Activated T-helper 2 cell treated with anti-CD3 and anti-CD28 coated beads, Interferon-gamma antibody, Interleukin-2, Interleukin-4, amounts not matched to agents 10 μg/mL and 5 μg/mL and 100 μg/mL, durations not matched to agents 14 hours and 24 hours and 36 hours (primary cell): ENCODE results near the gene BTBD3. TPM values are rescaled to one million over a fixed set of nuclear protein-coding genes. Genes with fewer than 3 reads are reported as not detected.

Experiments
- DNase-seq: peaks from one replicate; pipeline ENCODE4 v3.0.0; 2021; ENCODE audit warnings: low spot score
- H3K27ac Mint-ChIP-seq: one replicate; pipeline ENCODE4 v1.8.0; 2021; ENCODE audit warnings: mixed read lengths
- H3K27me3 Mint-ChIP-seq: one replicate; pipeline ENCODE4 v1.8.0; 2021; ENCODE audit warnings: low read depth, mixed read lengths
- H3K36me3 Mint-ChIP-seq: one replicate; pipeline ENCODE4 v1.8.0; 2021; ENCODE audit warnings: low read depth, mixed read lengths
- H3K4me1 Mint-ChIP-seq: one replicate; pipeline ENCODE4 v1.8.0; 2021; ENCODE audit warnings: low read depth, mixed read lengths
- H3K4me3 Mint-ChIP-seq: one replicate; pipeline ENCODE4 v1.8.0; 2021; ENCODE audit warnings: low read depth, mild to moderate bottlenecking, moderate library complexity, mixed read lengths
- H3K9me3 Mint-ChIP-seq: one replicate; pipeline ENCODE4 v1.8.0; 2021; ENCODE audit warnings: mixed read lengths
- intact Hi-C: fragments of 100-400 bp; cut with micrococcal nuclease; formaldehyde crosslinking; loops from one replicate; pipeline ENCODE4 v1.15.1; 2023
- total RNA-seq: library from RNA; stranded (reverse); gene quantifications from 2 replicates; pipeline ENCODE4 v1.2.3, GENCODE V29; 2022

BTBD3 gene
- total RNA-seq, 1 donor from 2014 or later = 13.2 TPM

DNA sequence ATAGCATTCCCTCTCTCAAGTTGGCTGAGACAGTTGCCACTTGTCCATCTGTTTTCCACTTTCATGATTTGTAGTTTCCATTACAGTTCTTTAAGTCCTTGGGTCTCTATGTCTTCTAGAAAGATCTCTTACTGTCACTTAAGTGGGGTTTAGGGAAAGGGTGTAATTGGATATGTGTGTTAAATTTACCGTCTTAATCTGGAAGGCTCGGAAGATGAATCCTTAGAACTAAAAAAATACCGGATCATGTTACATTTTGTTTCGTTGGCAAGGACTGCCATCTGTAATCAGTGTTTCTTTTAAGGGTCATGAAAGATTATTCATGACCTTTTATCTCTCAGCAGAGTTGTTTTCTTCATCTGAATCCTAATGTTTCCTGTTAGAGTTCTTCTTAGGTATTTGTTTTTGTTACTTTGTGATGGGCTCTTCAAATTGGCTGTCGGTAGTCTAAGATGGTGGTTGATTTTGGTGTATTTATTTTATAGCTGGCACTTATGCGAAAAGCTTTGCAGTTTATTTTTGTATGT lies 21.8 kb upstream of the BTBD3 start:
- H3K36me3 Mint-ChIP-seq = no peaks in the 10 kb centered on the region
- no peaks in the 10 kb centered on the region for H3K9me3 Mint-ChIP-seq
- H3K4me3 Mint-ChIP-seq = no peak overlapping the region
- peaks cover 2% of the 10 kb centered on the region for H3K27me3 Mint-ChIP-seq
- peaks cover 11% of the 10 kb centered on the region for H3K4me1 Mint-ChIP-seq
- DNase-seq = no peak
- H3K27ac Mint-ChIP-seq = no peak overlapping the region
- intact Hi-C loops = no loop called here

DNA sequence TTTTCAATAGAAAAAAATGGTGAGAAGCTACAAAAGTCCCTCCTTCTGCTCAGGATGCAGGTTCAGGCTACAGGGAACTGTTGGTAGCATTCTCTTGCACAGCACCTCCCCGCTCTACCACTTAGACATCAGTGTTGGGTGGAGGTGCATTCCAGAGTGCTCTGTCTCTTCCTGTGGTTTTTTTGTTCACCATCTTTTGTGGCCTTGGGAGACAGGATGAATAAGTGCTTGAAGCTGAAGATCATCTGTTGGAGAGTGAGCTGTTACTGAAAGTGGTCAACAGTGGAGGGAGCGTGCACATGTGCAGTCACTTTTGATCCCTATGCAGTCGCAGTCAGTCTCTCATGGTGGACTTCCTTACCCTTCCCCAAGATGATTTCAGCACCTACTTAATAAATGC lies 16.6 kb upstream of the BTBD3 start:
- H3K4me1 Mint-ChIP-seq = peaks cover 3% of the 10 kb centered on the region
- intact Hi-C loops = no loop called here
- no peaks in the 10 kb centered on the region for H3K27me3 Mint-ChIP-seq
- H3K9me3 Mint-ChIP-seq = peaks cover 3% of the 10 kb centered on the region
- no peak for DNase-seq
- H3K4me3 Mint-ChIP-seq = no peak overlapping the region
- no peak overlapping the region for H3K27ac Mint-ChIP-seq
- no peaks in the 10 kb centered on the region for H3K36me3 Mint-ChIP-seq

DNA sequence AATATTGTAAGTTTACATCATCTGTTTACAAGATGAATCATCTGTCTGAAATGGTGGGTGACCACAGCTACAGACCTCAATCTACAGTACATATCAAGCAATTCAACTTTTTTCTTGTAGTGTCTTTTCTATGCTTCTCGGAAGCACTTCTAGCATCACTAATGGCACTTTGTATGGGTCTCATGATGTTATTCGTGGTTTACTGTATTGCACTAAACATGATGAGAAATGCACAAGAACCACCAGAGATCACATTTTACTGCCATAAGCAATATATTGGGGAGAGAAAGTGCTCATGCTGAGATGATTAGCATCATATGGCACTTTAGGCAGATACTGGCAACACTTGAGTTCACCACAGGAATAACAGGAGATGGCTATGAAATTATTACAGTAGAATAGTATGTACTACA lies 15.4 kb upstream of the BTBD3 start:
- intact Hi-C loops = no loop called here
- Mint-ChIP-seq H3K4me1 (peaks cover 3% of the 10 kb centered on the region), H3K9me3 (peaks cover 3% of the 10 kb centered on the region), H3K4me3 (no peak overlapping the region), H3K27ac (no peak overlapping the region), H3K36me3 (no peaks in the 10 kb centered on the region), H3K27me3 (no peaks in the 10 kb centered on the region)
- no peak for DNase-seq

DNA sequence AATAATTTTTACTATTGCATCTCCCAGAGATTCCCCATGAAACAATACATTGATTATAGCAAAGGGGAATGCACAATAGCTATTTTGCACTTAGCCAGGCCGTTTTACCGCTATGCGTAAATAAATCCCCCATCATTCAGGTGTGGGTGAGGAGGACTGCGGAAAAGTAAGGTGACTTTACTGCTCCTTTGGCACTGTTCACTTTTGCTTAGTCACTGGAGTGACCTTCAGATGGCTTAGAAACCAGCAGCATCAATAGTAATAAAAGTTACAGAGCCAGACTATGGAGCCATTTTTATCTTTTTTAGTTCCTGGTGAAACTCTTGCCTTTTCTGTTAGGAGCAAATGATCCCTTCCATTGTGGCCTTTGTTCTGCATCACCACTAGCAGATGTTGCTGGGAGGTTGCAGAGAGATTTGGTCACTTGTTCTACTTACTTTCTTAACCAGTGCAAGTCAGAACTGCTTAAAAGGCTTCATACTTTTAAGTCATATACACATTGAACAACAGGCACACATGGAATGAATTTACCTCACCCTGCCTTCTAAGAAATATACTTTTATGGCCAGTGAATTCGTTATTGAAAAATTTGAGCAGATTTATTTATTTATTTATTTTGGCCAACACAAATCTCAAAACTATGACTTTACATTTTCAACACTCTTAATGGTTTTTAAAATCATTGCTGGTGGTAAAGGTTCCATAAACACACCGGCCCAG lies 12.1 kb upstream of the BTBD3 start:
- Mint-ChIP-seq H3K4me1 (peaks cover 3% of the 10 kb centered on the region), H3K27ac (no peak overlapping the region), H3K4me3 (no peak overlapping the region), H3K9me3 (peaks cover 3% of the 10 kb centered on the region), H3K36me3 (no peaks in the 10 kb centered on the region), H3K27me3 (no peaks in the 10 kb centered on the region)
- no peak for DNase-seq
- intact Hi-C loops = no loop called here

DNA sequence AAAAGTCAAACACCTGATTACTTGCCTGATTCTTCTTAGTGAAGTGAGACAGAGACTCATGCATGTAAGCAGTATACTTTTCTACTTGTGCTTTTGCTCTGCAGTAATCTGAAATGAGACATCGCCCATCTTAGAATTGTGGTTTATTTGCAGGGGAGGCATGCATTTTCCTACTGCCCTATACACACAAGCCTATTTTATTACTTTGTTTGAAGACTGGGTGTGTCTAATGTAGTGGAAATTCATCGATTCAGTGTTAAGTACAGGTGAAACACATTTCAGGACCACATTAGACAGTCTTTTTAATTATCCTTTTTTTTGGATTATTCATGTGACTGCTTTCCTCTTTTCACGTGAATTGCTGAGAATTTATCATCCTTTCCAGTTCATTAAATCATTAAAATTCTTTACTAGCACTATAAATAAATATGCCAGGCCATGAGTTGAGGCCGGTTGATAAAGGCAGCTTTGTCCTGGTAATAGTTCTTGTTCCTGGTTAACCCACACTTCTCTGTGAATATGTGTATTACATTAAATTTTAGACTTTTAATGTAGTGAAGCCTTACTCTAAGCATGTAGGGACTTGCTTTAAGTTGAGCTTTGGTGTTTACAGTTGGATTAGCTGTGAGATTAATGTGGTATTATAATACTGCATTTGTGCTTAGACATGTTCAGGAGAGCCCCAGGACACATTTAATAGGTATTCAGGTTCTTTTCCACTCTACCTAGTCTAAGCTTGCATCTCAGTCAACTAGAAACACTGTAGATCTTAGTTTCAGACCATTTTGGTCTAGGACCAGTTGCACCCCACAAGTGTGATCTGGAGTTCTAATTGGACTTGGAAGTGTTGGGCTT lies 10.8 kb upstream of the BTBD3 start:
- no peak overlapping the region for H3K4me3 Mint-ChIP-seq
- H3K9me3 Mint-ChIP-seq = peaks cover 3% of the 10 kb centered on the region
- H3K27ac Mint-ChIP-seq = no peak overlapping the region
- no peaks in the 10 kb centered on the region for H3K36me3 Mint-ChIP-seq
- no peaks in the 10 kb centered on the region for H3K27me3 Mint-ChIP-seq
- DNase-seq = no peak
- H3K4me1 Mint-ChIP-seq = no peaks in the 10 kb centered on the region
- intact Hi-C loops = no loop called here

DNA sequence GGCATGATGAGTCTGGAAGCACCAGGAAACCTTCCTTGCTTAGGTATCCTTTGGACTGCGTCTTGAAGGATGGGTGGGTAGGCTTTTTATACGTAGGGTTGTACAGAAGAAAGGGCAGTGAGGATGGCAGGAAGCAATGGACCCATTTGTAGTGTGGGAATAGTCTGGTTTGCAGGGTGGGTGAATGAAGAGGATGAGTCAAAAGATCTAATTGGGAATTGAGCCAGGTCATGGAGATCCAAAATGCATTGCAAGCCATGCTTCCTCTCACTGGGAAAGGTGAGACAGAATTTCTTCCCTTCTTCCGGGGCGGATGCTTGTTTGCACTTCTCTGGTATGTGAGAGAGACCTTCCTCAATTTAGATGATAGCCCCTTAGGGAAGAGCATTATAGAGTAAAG lies 10.1 kb upstream of the BTBD3 start:
- peaks cover 5% of the 10 kb centered on the region for H3K4me1 Mint-ChIP-seq
- H3K4me3 Mint-ChIP-seq = no peak overlapping the region
- H3K27me3 Mint-ChIP-seq = no peaks in the 10 kb centered on the region
- no peak overlapping the region for H3K27ac Mint-ChIP-seq
- peaks cover 3% of the 10 kb centered on the region for H3K9me3 Mint-ChIP-seq
- H3K36me3 Mint-ChIP-seq = no peaks in the 10 kb centered on the region
- no peak for DNase-seq
- intact Hi-C loops = no loop called here

DNA sequence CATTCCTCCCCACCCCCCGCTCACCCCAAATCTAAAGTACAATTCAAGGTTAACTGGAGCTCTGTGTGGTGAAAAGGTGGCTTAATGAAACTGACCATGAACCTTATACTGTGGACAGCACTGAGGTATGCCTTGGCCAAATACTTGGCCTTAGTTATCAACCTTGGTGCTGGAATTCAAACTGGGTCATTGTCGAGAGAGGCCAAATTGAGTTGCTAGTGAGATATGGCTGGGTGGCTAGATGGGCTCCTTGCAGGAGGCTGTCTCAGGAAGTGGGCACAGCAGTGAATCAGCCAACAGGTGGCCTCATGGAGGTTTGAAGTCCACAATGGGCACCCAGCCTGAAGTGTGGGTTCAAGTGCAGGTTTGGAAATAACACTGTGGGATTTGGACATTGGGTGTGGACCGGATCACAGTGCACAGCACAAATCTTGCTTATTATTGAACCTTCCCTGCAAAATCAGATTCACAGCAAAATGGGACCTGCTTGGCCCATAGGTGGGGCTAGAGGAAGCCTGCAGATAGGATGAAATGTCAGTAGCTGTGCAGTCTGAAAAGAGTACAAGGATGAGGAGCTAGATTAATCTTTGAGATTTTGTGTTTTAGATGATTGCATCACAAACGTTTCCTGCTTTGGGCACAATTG lies 5.6 kb upstream of the BTBD3 start:
- Mint-ChIP-seq H3K27ac (no peak overlapping the region), H3K4me3 (no peak overlapping the region), H3K4me1 (peaks cover 5% of the 10 kb centered on the region), H3K9me3 (no peaks in the 10 kb centered on the region), H3K27me3 (no peaks in the 10 kb centered on the region), H3K36me3 (no peaks in the 10 kb centered on the region)
- intact Hi-C loops = no loop called here
- no peak for DNase-seq

DNA sequence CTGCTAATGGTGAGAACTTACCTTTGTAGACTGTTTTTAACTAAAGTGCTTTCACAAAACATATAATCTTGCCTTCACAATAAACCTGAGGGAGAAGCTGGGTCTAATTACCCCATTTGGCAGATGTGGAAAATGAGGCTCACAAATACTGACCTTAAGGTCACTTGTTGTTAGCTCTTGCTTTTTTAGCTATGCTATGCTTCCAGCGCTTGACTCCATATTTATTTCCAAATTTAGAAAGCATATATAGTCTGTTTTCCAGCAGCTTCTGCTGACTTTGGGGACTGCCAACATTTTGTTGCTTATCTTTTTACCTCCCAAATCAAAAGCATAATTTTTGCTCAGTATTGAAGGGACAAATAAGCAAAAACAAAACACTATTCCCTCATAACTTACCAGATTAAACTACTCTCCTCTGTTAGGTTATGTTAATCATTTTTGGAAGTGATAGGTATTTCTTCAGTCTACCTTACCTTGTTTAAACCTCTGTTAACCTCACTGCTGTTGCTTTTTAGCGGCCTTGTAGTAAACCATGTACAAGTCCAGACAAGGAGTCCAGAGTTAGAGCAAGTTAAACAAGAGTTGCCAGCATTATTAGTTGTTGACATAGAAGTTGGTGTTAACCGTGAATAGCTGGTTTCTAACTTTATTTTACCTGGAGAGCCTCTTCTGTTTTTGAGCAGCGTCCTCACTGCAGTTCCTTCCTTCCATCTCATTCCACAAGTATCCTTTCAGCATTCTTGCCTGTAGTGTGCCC lies 4.9 kb upstream of the BTBD3 start:
- no peaks in the 10 kb centered on the region for H3K9me3 Mint-ChIP-seq
- H3K36me3 Mint-ChIP-seq = no peaks in the 10 kb centered on the region
- no peak for DNase-seq
- no peak overlapping the region for H3K27ac Mint-ChIP-seq
- intact Hi-C loops = no loop called here
- no peak overlapping the region for H3K4me3 Mint-ChIP-seq
- peaks cover 7% of the 10 kb centered on the region for H3K4me1 Mint-ChIP-seq
- no peaks in the 10 kb centered on the region for H3K27me3 Mint-ChIP-seq

DNA sequence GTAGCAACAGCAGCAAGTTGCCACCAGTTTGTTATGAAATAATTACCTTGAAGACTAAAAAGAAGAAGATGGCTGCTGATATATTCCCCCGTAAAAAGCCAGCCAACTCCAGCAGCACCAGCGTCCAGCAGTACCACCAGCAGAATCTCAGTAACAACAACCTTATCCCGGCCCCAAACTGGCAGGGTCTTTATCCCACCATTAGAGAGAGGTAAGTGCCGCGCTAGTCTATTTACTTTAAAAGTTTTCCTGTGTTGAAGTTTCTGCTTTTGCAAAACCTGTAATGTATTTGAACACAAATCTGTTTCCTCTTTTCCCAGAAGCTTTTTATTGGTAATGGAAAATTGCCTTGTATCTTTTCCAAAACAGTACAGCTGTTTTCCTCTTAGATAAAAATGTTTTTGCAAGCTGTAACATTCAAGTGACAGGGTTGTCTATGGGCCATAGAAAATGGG lies 725 bp downstream of the BTBD3 start:
- Mint-ChIP-seq H3K36me3 (peaks cover 5% of the 10 kb centered on the region), H3K27ac (no peak overlapping the region), H3K4me1 (peaks cover 2% of the 10 kb centered on the region), H3K4me3 (no peak overlapping the region), H3K9me3 (no peaks in the 10 kb centered on the region), H3K27me3 (no peaks in the 10 kb centered on the region)
- DNase-seq = no peak
- intact Hi-C loops = no loop called here

DNA sequence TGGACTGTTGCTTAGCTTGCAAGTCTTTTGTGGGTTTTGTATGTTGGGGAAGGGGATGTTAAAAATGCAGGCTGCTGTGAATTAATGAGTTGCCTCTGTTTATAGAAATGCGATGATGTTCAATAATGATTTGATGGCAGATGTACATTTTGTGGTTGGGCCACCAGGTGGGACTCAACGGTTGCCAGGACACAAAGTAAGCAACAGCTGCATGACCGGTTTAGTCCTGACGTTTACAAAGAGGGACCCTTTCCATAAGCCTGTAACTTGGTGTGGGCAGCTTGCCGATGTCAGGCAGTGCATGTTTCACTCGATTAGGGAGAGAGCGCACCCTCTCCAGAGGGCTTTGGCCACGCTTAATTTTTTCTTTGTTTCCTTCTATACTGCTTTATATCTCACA lies 1.3 kb downstream of the BTBD3 start:
- no peaks in the 10 kb centered on the region for H3K9me3 Mint-ChIP-seq
- no peak for DNase-seq
- peaks cover 2% of the 10 kb centered on the region for H3K4me1 Mint-ChIP-seq

DNA sequence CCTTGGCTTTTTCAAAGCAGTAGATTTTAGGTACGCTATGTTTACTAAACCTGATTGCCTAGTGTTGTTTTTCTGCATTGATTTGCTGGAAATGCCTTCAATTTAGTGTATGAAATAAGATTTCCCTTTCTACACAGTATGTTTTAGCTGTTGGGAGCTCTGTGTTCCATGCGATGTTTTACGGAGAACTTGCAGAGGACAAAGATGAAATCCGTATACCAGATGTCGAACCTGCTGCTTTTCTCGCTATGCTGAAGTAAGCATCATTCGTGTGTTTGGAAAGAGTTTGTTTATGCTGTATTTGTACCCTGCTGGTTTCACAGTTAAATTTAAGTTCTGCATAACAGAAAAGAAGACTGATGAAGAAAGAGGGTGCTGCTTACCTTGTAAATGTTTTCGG lies 1.9 kb downstream of the BTBD3 start:
- H3K27me3 Mint-ChIP-seq = no peaks in the 10 kb centered on the region
- intact Hi-C loops = no loop called here

More for the DNA sequence above, 1.3 kb downstream of the BTBD3 start:
- intact Hi-C loops = no loop called here
- Mint-ChIP-seq H3K4me3 (no peak overlapping the region), H3K36me3 (peaks cover 6% of the 10 kb centered on the region), H3K27me3 (no peaks in the 10 kb centered on the region), H3K27ac (no peak overlapping the region)

DNA sequence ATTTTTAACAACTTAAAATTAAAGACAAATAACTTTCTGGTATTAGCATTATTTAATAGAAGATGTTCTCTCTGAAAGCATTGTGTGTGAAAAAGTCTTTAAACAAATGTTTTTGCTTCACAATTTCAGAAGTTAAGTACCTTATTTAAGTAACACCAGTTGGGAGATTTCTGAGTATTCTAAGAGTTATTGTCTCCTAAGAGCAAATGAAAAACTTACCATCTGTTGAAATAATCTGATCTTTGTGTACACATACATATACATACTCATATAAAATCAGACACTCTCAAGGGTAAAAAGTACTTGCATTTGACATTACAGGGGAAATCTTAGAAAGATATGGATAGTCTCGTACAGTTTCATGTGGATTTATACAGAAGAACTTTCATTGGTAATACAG lies 2.4 kb downstream of the BTBD3 start:
- peaks cover 2% of the 10 kb centered on the region for H3K4me1 Mint-ChIP-seq
- H3K27ac Mint-ChIP-seq = no peak overlapping the region
- H3K9me3 Mint-ChIP-seq = no peaks in the 10 kb centered on the region
- no peaks in the 10 kb centered on the region for H3K27me3 Mint-ChIP-seq
- intact Hi-C loops = no loop called here
- no peak overlapping the region for H3K4me3 Mint-ChIP-seq
- H3K36me3 Mint-ChIP-seq = peaks cover 6% of the 10 kb centered on the region
- DNase-seq = no peak

More for the DNA sequence above, 1.9 kb downstream of the BTBD3 start:
- H3K9me3 Mint-ChIP-seq = no peaks in the 10 kb centered on the region
- H3K36me3 Mint-ChIP-seq = peaks cover 6% of the 10 kb centered on the region
- H3K4me3 Mint-ChIP-seq = no peak overlapping the region
- no peak overlapping the region for H3K27ac Mint-ChIP-seq
- H3K4me1 Mint-ChIP-seq = peaks cover 2% of the 10 kb centered on the region
- DNase-seq = no peak
